Kidney epithelial cell (primary cell): Measurements from ENCODE around the gene GNLY. TPM values are rescaled to one million over a fixed set of nuclear protein-coding genes. Genes with fewer than 3 reads are reported as not detected.
A peak's percentile ranks its signal among the peaks of the same experiment; 100 is the strongest.

Source experiments
- DNase-seq: peaks from one replicate; pipeline ENCODE4 v3.0.0-alpha.2; 2010; ENCODE audit warnings: low read depth
- H3K27me3 ChIP-seq: 2 replicates; pipeline ENCODE4 v1.6.0; 2011; ENCODE audit warnings: low read length; ENCODE audit not compliant: control insufficient read depth, insufficient read depth
- H3K36me3 ChIP-seq: 2 replicates; pipeline ENCODE4 v1.5.1; 2011; ENCODE audit warnings: low read length; ENCODE audit not compliant: control insufficient read depth, insufficient read depth
- H3K4me3 ChIP-seq: 2 replicates; pipeline ENCODE4 v1.5.1; 2011; ENCODE audit warnings: low read depth, mild to moderate bottlenecking, control low read depth, low read length
- total RNA-seq: library from RNA; depleted of rRNA; stranded (reverse); fragments of >200 nt; gene quantifications from 2 replicates; pipeline ENCODE4 v1.2.3, GENCODE V29; 2015
- TF ChIP-seq, protein P1 (sequence below): IDR thresholded peaks from 2 replicates; pipeline ENCODE4 v1.5.1; 2011; ENCODE audit warnings: mild to moderate bottlenecking, moderate library complexity, low read length, control low read depth, inconsistent platforms; ENCODE audit not compliant: insufficient read depth, poor library complexity, severe bottlenecking

Gene GNLY
- total RNA-seq, 1 donor from 2014 or later = not detected

DNA sequence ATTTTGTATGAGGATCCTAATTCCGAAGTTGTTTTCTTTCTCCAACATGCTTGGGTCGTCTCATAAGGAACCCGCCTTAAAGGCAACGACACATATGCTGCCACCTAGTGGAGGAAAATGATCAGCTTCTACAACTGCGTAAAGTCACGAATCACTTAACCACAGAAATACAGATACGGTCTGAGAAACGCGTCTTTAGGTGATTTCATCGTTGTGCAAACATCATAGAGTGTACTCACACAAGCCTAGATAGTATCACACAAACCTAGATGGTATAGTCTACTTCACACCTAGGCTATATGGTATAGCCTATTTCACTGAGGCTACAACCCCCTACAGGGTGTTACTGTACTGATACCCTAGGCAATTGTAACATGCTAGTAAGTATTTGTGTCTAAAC, 13.1 kb downstream of the GNLY start:
- no peaks in the 10 kb centered on the region for H3K36me3 ChIP-seq
- peak; percentile 78 for DNase-seq
- H3K27me3 ChIP-seq = no peaks in the 10 kb centered on the region
- H3K4me3 ChIP-seq = no peak overlapping the region
- TF ChIP-seq, protein P1, sequence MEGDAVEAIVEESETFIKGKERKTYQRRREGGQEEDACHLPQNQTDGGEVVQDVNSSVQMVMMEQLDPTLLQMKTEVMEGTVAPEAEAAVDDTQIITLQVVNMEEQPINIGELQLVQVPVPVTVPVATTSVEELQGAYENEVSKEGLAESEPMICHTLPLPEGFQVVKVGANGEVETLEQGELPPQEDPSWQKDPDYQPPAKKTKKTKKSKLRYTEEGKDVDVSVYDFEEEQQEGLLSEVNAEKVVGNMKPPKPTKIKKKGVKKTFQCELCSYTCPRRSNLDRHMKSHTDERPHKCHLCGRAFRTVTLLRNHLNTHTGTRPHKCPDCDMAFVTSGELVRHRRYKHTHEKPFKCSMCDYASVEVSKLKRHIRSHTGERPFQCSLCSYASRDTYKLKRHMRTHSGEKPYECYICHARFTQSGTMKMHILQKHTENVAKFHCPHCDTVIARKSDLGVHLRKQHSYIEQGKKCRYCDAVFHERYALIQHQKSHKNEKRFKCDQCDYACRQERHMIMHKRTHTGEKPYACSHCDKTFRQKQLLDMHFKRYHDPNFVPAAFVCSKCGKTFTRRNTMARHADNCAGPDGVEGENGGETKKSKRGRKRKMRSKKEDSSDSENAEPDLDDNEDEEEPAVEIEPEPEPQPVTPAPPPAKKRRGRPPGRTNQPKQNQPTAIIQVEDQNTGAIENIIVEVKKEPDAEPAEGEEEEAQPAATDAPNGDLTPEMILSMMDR = peak; percentile 80

DNA sequence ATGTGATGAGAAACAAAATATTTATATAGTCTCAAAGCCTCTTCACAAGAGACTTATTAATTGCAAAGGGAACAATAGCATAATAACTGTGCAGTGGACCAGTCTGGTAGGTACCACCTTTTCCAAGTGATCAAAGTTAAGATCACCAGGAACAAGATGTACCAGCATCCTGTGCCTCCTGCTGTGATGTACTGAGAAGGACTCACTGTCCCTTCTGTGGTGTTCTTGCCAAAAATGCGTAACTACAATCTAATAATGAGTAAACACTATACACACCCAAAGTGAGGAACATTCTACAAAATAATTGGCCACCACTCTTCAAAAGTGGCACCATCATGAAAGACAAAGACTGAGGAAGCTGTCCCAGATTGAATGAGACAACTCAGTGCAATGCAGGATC, 14.5 kb downstream of the GNLY start:
- Histone ChIP-seq H3K36me3 (no peaks in the 10 kb centered on the region), H3K4me3 (no peak overlapping the region), H3K27me3 (no peaks in the 10 kb centered on the region)
- TF ChIP-seq, protein P1 = no peak
- no peak for DNase-seq

DNA sequence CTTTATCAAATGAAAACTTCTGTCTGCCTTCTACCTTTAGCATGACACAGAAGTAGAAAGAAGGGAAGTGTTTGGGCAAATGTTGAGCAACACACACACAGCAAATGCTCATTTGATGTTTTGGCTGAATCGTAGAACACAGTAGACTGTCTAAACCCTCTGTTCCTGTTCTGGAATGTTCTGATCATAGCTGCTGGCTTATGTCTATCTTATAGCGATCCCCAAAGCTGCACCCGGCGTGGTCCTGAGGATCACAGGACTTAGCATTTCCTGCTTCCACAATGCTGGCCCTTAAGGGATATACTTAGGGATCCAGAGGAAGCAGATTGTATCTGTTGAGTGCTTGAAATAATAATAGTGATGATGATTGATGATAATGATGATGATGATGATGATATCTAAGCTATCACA, 15.2 kb downstream of the GNLY start:
- TF ChIP-seq, protein P1 = no peak

DNA sequence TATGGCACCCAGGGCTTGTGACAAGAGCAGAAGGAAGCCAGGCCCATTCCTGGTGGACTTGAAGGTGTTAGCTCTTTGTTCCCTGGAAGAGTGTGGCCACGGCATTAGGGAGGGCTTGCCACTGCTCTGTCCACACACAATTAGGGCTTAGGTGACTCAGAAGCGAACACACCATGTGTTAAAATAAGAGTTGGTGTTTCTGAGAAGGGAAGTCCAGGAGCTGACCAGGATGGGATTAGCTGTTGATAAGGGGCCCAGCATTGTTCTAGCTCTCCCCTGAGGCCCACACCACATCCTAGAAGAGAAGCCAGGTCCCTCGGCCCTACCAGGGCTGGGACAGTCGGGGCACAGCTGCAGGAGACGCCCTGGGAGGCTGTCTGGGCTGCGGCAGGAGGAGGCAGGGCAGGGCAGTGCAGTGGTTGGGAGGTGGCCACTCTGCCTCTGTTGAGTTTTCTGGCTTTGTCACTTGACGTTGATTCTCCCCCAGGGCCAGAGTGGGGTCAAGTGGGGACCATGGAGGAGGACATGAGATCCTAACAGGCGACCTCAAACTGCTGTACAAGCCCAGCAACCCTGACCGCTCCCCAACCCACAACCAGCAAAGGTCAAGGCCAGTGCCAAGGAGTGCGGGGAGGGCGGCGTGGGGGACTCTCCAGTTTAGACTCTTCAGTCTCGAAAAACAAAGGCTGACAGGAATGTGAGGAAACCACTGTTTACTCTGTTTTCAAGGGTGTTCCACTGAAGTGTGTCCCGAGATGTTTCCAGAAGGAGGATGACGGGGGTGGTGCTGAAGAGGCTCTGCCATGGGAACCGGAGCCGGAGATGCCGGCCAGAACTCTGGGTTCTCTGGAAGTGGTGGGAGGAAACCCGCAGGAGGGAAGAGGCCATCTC, 16.8 kb downstream of the GNLY start:
- DNase-seq = no peak
- H3K27me3 ChIP-seq = no peaks in the 10 kb centered on the region
- no peak overlapping the region for H3K4me3 ChIP-seq
- TF ChIP-seq, protein P1 = no peak
- no peaks in the 10 kb centered on the region for H3K36me3 ChIP-seq

More for the DNA sequence above, 15.2 kb downstream of the GNLY start:
- Histone ChIP-seq H3K4me3 (no peak overlapping the region), H3K27me3 (no peaks in the 10 kb centered on the region), H3K36me3 (no peaks in the 10 kb centered on the region)
- no peak for DNase-seq

DNA sequence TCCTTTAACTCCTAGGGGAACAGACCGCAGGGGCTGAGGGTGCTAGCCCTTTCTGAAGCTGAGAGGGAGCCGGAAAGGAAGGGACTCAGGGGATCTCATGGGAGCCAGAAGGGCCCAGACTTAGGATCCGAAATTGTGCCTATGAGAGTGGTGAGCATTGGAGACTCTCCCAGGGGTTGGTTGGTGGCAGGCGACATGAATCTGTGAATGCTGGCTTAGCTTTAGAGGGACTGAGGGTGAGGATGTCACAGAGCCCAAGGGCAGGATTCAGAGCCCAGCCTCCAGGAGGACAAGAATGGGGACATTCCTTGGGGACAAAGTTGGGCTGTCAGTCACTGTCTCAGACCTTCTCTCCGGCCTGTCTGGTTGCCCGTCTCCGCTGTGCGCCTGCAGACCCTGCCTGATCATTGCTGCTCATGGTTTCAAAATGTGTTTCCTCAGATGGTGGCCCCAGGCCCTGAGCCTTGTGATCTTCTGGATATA, 17.5 kb downstream of the GNLY start:
- peaks cover 4% of the 10 kb centered on the region for H3K27me3 ChIP-seq
- H3K4me3 ChIP-seq = no peak overlapping the region
- no peak for DNase-seq
- TF ChIP-seq, protein P1 = no peak
- no peaks in the 10 kb centered on the region for H3K36me3 ChIP-seq

DNA sequence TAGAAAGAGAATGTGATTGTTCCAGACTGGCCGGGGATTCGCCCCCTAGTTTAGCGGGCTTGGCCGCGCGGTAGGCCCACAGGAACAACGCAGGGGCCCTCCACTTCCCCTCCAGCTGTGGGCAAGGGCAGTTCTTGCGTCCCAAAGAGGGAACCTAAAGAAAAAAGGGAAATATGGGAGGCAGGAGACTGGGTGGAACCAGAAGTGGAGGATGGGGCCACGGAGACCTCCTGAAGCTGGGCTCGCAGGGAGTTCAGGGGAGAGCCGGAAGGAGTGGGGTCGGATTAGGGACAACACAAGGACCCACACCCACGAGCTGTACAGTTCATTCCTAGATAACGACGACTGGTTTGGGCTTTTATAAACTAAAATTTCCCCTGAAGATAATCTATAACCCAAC, 18.2 kb downstream of the GNLY start:
- Histone ChIP-seq H3K36me3 (no peaks in the 10 kb centered on the region), H3K4me3 (no peak overlapping the region), H3K27me3 (peaks cover 4% of the 10 kb centered on the region)
- TF ChIP-seq, protein P1 = no peak
- DNase-seq = no peak
